HepG2 (cell line): ENCODE results near the gene ARFGAP3. TPM values are rescaled to one million over a fixed set of nuclear protein-coding genes. Genes with fewer than 3 reads are reported as not detected.
A peak's percentile ranks its signal among the peaks of the same experiment; 100 is the strongest.

Experiments
- ARHGAP35 ChIP-seq: sonication (generic); formaldehyde crosslinking; IDR thresholded peaks from 2 replicates; pipeline ENCODE4 v1.9.0; 2022; ENCODE audit warnings: mild to moderate bottlenecking, inconsistent platforms, moderate library complexity, missing genetic modification reagents, borderline replicate concordance
- ATF7-NPFF ChIP-seq: sonication (generic); formaldehyde crosslinking; IDR thresholded peaks from 2 replicates; pipeline ENCODE4 v1.8.1; 2023; ENCODE audit warnings: mild to moderate bottlenecking, low read depth, missing genetic modification reagents, moderate library complexity
- GABPB1 ChIP-seq: IDR thresholded peaks from 2 replicates; pipeline ENCODE4 v1.6.1; 2016; ENCODE audit warnings: mild to moderate bottlenecking, missing genetic modification reagents, moderate library complexity, missing compliant biosample characterization
- HDAC2 ChIP-seq: sonication (generic); formaldehyde crosslinking; IDR thresholded peaks from 2 replicates; pipeline ENCODE4 v1.4.0; 2020; ENCODE audit warnings: missing genetic modification reagents
- HNF4G ChIP-seq, 2 experiments: sonication (generic) in 1 of 2; formaldehyde crosslinking in 1 of 2; IDR thresholded peaks; 2 replicates each; pipeline versions ENCODE4 v1.4.0 to v1.6.1; 2011 to 2020; ENCODE audit warnings: borderline replicate concordance in 2 of 2, low read depth in 2 of 2, mild to moderate bottlenecking in 2 of 2, low read length in 1 of 2, missing genetic modification reagents in 1 of 2, moderate library complexity in 1 of 2
- KAT2B ChIP-seq: fragments of 150-350 bp; IDR thresholded peaks from 2 replicates; pipeline ENCODE4 v1.6.1; 2014; ENCODE audit warnings: low read depth, low read length, borderline replicate concordance
- MEF2D ChIP-seq: sonication (generic); formaldehyde crosslinking; IDR thresholded peaks from 2 replicates; pipeline ENCODE4 v1.5.1; 2020; ENCODE audit warnings: mild to moderate bottlenecking, missing genetic modification reagents
- PTBP1 ChIP-seq: fragments of 200-400 bp; formaldehyde crosslinking; IDR thresholded peaks from 2 replicates; pipeline ENCODE4 v1.6.1; 2018; ENCODE audit warnings: low read length, low read depth; ENCODE audit not compliant: poor library complexity, severe bottlenecking
- SALL2 ChIP-seq: sonication (generic); formaldehyde crosslinking; IDR thresholded peaks from 2 replicates; pipeline ENCODE4 v1.8.1; 2023; ENCODE audit warnings: mild to moderate bottlenecking, missing genetic modification reagents, inconsistent platforms
- SOX6 ChIP-seq, 2 experiments: fragments of 450-650 bp in 1 of 2; sonication (generic) in 1 of 2; formaldehyde crosslinking in 1 of 2; IDR thresholded peaks; 2 replicates each; pipeline versions ENCODE4 v1.4.0 to v1.6.1; 2017 to 2020; ENCODE audit warnings: antibody characterized with exemption in 1 of 2, mild to moderate bottlenecking in 1 of 2, missing genetic modification reagents in 1 of 2
- SRSF9 ChIP-seq: fragments of 200-400 bp; formaldehyde crosslinking; IDR thresholded peaks from 2 replicates; pipeline ENCODE4 v1.6.1; 2018; ENCODE audit warnings: borderline replicate concordance, mild to moderate bottlenecking, low read depth, low read length; ENCODE audit not compliant: insufficient read depth, poor library complexity, severe bottlenecking
- ZFY ChIP-seq: sonication (generic); formaldehyde crosslinking; IDR thresholded peaks from 2 replicates; pipeline ENCODE4 v1.4.0; 2020; ENCODE audit warnings: missing genetic modification reagents
- ZNF564 ChIP-seq: sonication (generic); formaldehyde crosslinking; IDR thresholded peaks from 2 replicates; pipeline ENCODE4 v1.8.1; 2023; ENCODE audit warnings: mild to moderate bottlenecking, missing genetic modification reagents
- ZNF607 ChIP-seq: sonication (generic); formaldehyde crosslinking; IDR thresholded peaks from 2 replicates; pipeline ENCODE4 v1.5.1; 2020; ENCODE audit warnings: missing genetic modification reagents, mild to moderate bottlenecking, borderline replicate concordance
- polyA plus RNA-seq, 8 experiments: library from polyadenylated mRNA; depleted of rRNA in 3 of 8; stranded (reverse) in 7 of 8; unstranded in 1 of 8; fragments of >200 nt; fragmentation: Illumina TruSeq in 4 of 8; extraction: Trizol in 4 of 8; gene quantifications; 2 replicates each; pipeline versions ENCODE4 v1.2.1 to v1.2.3, GENCODE V29; 2011 to 2016; ENCODE audit warnings: low read depth in 4 of 8, missing spikeins in 1 of 8, mixed read lengths in 1 of 8; ENCODE audit not compliant: insufficient read depth in 1 of 8
- total RNA-seq, 5 experiments: library from RNA; depleted of rRNA; stranded (reverse); fragments of >200 nt; fragmentation: Illumina TruSeq; extraction: Trizol; gene quantifications; 2 replicates each; pipeline ENCODE4 v1.2.3, GENCODE V29; 2016; ENCODE audit warnings: low read depth in 1 of 5
- TF ChIP-seq, protein P1 (sequence below): sonication (generic); formaldehyde crosslinking; IDR thresholded peaks from 2 replicates; pipeline ENCODE4 v1.4.0; 2020; ENCODE audit warnings: missing genetic modification reagents, borderline replicate concordance
- TF ChIP-seq, protein P2 (sequence below): sonication (generic); formaldehyde crosslinking; conservative IDR thresholded peaks from 2 replicates; pipeline ENCODE4 v1.4.0; 2020; ENCODE audit warnings: mild to moderate bottlenecking, missing genetic modification reagents, moderate library complexity
- TF ChIP-seq, protein P3 (sequence below): sonication (generic); formaldehyde crosslinking; IDR thresholded peaks from 2 replicates; pipeline ENCODE4 v1.8.0; 2023; ENCODE audit warnings: mild to moderate bottlenecking, missing genetic modification reagents

ARFGAP3 gene
- total and polyA plus RNA-seq, 2 of the 13 experiments (the other 11 are each of a cell fraction or from before 2014, with no cell fraction given): 41.7 to 61.6 TPM

DNA sequence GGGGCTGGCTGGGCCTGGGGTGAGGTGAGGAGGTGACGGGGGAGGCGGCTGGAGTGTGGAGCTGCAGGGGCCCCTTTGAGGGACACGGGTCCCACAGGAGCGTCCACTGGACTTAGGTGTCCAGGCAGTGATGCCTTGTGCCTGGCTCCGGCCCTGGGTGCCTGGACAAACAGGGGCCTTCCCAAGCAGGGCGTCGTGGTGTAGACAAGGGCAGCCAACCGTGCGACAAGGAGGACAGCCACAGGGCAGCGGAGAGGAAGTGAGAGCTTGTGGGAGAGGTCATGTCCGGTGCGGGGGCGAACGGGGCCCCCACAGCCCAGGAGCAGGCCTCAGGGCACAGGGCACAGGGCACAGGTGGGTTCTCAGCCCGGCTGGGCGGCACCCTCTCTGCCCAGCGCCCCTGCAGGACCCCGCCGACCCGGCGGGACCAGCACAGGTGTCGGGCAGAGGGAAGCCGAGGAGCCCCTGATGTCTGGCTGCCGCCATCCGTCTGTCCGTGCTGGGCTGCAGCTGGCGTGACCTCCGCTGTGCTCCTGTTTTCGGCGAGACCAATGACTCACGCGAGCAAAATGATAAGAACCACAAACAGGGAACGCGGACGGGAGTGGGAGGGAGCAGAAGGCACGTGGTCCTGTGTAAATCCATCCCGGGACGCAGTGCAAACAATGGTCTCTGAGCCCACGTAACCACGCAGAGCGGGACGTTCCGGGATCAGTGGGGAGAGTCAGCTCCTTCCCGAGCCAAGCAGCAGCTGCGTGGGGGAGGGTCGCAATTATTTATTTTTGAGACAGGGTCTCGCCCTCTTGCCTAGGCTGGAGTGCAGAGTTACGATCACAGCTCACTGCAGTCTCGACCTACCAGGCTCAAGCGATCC is 87.3 kb downstream of the ARFGAP3 start (continued):
- TF ChIP-seq ZFY: peak; percentile 41; the same call in 1 of the 2 replicates
- no peak for TF ChIP-seq ZNF564 (CRISPR knock-in tag)
- TF ChIP-seq ARHGAP35 (CRISPR knock-in tag): no peak
- TF ChIP-seq SALL2 (CRISPR knock-in tag): 0 out of 2 replicates have a peak, but pooled peaks have one; percentile 29
- 0 out of 2 replicates have a peak, but pooled peaks have one; percentile 48 for TF ChIP-seq ZNF607 (CRISPR knock-in tag)
- peak; percentile 30; the same call in 1 of the 2 replicates for TF ChIP-seq ATF7-NPFF (CRISPR knock-in tag)
- TF ChIP-seq, protein P1, sequence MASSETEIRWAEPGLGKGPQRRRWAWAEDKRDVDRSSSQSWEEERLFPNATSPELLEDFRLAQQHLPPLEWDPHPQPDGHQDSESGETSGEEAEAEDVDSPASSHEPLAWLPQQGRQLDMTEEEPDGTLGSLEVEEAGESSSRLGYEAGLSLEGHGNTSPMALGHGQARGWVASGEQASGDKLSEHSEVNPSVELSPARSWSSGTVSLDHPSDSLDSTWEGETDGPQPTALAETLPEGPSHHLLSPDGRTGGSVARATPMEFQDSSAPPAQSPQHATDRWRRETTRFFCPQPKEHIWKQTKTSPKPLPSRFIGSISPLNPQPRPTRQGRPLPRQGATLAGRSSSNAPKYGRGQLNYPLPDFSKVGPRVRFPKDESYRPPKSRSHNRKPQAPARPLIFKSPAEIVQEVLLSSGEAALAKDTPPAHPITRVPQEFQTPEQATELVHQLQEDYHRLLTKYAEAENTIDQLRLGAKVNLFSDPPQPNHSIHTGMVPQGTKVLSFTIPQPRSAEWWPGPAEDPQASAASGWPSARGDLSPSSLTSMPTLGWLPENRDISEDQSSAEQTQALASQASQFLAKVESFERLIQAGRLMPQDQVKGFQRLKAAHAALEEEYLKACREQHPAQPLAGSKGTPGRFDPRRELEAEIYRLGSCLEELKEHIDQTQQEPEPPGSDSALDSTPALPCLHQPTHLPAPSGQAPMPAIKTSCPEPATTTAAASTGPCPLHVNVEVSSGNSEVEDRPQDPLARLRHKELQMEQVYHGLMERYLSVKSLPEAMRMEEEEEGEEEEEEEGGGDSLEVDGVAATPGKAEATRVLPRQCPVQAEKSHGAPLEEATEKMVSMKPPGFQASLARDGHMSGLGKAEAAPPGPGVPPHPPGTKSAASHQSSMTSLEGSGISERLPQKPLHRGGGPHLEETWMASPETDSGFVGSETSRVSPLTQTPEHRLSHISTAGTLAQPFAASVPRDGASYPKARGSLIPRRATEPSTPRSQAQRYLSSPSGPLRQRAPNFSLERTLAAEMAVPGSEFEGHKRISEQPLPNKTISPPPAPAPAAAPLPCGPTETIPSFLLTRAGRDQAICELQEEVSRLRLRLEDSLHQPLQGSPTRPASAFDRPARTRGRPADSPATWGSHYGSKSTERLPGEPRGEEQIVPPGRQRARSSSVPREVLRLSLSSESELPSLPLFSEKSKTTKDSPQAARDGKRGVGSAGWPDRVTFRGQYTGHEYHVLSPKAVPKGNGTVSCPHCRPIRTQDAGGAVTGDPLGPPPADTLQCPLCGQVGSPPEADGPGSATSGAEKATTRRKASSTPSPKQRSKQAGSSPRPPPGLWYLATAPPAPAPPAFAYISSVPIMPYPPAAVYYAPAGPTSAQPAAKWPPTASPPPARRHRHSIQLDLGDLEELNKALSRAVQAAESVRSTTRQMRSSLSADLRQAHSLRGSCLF (CRISPR knock-in tag): no peak
- no peak for TF ChIP-seq KAT2B
- peak; percentile 64 for TF ChIP-seq GABPB1 (CRISPR knock-in tag)
- TF ChIP-seq, protein P2, sequence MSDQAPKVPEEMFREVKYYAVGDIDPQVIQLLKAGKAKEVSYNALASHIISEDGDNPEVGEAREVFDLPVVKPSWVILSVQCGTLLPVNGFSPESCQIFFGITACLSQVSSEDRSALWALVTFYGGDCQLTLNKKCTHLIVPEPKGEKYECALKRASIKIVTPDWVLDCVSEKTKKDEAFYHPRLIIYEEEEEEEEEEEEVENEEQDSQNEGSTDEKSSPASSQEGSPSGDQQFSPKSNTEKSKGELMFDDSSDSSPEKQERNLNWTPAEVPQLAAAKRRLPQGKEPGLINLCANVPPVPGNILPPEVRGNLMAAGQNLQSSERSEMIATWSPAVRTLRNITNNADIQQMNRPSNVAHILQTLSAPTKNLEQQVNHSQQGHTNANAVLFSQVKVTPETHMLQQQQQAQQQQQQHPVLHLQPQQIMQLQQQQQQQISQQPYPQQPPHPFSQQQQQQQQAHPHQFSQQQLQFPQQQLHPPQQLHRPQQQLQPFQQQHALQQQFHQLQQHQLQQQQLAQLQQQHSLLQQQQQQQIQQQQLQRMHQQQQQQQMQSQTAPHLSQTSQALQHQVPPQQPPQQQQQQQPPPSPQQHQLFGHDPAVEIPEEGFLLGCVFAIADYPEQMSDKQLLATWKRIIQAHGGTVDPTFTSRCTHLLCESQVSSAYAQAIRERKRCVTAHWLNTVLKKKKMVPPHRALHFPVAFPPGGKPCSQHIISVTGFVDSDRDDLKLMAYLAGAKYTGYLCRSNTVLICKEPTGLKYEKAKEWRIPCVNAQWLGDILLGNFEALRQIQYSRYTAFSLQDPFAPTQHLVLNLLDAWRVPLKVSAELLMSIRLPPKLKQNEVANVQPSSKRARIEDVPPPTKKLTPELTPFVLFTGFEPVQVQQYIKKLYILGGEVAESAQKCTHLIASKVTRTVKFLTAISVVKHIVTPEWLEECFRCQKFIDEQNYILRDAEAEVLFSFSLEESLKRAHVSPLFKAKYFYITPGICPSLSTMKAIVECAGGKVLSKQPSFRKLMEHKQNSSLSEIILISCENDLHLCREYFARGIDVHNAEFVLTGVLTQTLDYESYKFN: no peak
- TF ChIP-seq MEF2D (CRISPR knock-in tag): 0 out of 2 replicates have a peak, but pooled peaks have one; percentile 41
- TF ChIP-seq SRSF9: no peak
- TF ChIP-seq HDAC2 (CRISPR knock-in tag): peak; percentile 65
- TF ChIP-seq, protein P3, sequence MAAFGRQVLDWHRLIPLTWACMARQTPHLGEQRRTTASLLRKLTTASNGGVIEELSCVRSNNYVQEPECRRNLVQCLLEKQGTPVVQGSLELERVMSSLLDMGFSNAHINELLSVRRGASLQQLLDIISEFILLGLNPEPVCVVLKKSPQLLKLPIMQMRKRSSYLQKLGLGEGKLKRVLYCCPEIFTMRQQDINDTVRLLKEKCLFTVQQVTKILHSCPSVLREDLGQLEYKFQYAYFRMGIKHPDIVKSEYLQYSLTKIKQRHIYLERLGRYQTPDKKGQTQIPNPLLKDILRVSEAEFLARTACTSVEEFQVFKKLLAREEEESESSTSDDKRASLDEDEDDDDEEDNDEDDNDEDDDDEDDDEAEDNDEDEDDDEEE (CRISPR knock-in tag): no peak
- no peak for TF ChIP-seq HNF4G (IDR thresholded peaks at IDR 0.05; ENCODE audit: borderline replicate concordance, low read depth, low read length)
- TF ChIP-seq HNF4G (CRISPR knock-in tag; IDR thresholded peaks at IDR 0.05; ENCODE audit: borderline replicate concordance, low read depth): 0 out of 2 replicates have a peak, but pooled peaks have one; percentile 19
- TF ChIP-seq PTBP1: no peak
- TF ChIP-seq SOX6 (IDR thresholded peaks at IDR 0.05): no peak
- 0 out of 2 replicates have a peak, but pooled peaks have one; percentile 35 for TF ChIP-seq SOX6 (CRISPR knock-in tag; IDR thresholded peaks at IDR 0.05)
